HG03103 (cell line): ENCODE data around the gene SORCS1.
"Not testable (repeated sequence)": the region's sequence is repeated elsewhere in the genome, so short reads cannot be mapped to it uniquely, and the experiment has no call there.

Source experiments
- ATAC-seq: cut with Tn5 transposase; IDR thresholded peaks from one replicate; pipeline ENCODE4 v1.9.1; 2021; ENCODE audit warnings: low read depth; ENCODE audit not compliant: unreplicated experiment

SORCS1 gene

GRCh38 chr10:107054469-107055156 lies 109.9 kb downstream of the SORCS1 start:
- no peak for ATAC-seq

GRCh38 chr10:107051769-107052168 lies 112.7 kb downstream of the SORCS1 start:
- ATAC-seq: no peak

GRCh38 chr10:107043461-107043860 lies 121.0 kb downstream of the SORCS1 start:
- ATAC-seq: no peak

- ATAC-seq: no peak
Measured at GRCh38 chr10:107037192-107038122, 127.0 kb downstream of the SORCS1 start.

DNA sequence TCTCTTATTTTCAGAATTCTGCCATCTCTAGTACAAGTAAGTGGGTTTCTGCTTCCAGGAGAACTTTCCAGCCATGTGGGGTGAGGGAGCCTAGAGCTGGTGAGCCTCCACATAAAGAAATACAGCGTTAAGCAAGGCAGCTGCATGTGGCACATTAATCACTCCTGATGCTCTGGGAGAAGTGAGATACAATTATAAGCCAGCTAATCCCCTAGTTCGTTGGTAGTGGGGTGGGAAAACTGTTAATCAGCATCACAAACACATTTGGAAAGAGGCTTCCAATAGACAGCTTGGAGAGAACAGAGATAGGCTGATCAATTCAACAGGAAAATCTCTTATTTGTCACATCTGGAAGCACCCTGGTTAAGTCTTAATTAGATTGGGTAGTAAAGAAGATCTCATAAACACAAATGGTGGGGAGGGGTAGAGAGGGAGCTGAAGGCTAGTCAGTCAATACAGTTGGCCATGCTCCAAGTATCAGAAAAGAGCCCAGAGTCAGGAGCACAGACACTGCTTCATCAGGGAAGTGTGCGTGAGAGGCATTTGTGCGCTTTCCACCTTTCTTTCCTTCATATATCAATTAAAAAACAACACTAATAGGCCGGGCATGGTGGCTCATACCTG lies 130.6 kb downstream of the SORCS1 start:
- no peak for ATAC-seq

- no peak for ATAC-seq
Measured at GRCh38 chr10:107032700-107033401, 131.7 kb downstream of the SORCS1 start.

GRCh38 chr10:107031931-107032699 lies 132.4 kb downstream of the SORCS1 start:
- no peak for ATAC-seq

GRCh38 chr10:107028236-107028635 lies 136.3 kb downstream of the SORCS1 start:
- no peak for ATAC-seq

- no peak for ATAC-seq
Measured at GRCh38 chr10:107025676-107026075, 138.8 kb downstream of the SORCS1 start.

GRCh38 chr10:107024033-107024432 lies 140.5 kb downstream of the SORCS1 start:
- ATAC-seq: not testable (repeated sequence)

DNA sequence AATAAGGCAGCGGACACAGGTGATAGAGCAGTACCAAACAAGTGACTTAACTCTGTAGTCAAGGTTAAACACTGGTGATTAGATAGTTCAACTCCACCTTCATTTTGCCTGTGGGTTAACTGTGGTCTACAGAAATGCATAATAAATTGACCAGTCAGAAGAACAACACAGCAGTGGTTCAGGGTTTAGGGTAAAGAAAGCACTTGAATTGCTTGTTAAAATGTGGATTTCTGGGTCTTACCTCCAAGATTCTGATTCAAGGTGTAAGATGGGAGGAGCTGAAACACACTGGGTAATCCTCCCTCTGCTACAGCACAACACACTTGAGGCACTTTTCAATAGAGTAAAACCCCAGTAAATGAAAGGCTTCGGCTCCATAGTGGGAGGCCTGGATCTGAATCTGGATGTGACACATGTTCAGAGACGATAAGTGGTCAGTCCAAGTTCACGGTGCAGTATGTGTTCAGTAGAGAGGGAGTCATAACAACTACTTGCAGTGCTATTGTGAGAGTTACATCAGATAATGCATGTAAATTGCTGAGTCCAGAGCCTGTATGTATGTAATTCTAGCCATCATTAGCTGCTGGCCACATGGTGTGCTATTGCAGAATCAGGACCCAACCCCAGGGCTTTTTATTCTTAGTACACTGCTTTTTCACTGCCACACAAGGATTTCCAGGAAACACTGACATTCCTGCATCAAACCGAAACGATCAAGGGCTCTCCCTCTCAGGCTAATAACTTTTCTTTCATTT lies 141.7 kb downstream of the SORCS1 start:
- ATAC-seq: no peak

GRCh38 chr10:107019154-107019553 lies 145.4 kb downstream of the SORCS1 start:
- no peak for ATAC-seq

- no peak for ATAC-seq
Measured at GRCh38 chr10:107013258-107014006, 151.1 kb downstream of the SORCS1 start.

DNA sequence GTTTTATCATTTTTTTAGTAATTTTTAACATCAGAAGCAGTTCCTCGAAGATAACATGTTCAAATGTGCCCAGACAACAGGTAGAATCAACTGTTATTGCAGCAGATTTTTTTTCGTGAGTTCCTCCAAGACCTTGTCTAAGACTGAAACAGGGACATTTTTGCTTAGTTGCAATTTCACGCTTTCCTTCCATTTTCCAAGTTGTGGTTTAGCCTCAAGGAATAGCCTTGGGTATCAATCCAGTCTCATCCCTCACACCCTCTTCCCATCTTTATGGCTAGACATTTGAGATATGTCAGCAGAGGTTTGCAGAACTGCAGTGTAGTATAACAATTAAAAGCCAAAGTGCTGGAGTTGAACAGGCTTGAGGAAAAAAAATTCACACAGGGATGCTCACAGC lies 152.5 kb downstream of the SORCS1 start:
- no peak for ATAC-seq

DNA sequence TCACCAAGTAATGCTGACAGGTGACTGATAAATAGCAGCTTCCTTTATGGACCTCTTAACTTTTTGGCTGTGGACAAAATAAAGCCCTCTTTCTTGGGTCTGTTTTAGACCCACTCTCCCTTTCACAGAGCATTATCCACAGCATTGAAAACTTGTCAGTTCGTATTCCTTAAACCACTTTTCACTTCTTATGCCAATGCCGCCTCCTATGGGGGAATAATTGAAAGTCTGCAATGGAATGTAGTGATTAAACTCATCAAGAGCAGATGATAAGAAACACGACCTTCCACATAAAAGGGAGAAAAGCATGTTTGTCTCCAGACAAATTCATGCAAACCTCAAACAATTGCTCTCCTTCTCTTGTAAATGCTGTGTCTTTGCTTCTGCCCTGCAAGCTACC lies 153.4 kb downstream of the SORCS1 start:
- ATAC-seq: no peak

DNA sequence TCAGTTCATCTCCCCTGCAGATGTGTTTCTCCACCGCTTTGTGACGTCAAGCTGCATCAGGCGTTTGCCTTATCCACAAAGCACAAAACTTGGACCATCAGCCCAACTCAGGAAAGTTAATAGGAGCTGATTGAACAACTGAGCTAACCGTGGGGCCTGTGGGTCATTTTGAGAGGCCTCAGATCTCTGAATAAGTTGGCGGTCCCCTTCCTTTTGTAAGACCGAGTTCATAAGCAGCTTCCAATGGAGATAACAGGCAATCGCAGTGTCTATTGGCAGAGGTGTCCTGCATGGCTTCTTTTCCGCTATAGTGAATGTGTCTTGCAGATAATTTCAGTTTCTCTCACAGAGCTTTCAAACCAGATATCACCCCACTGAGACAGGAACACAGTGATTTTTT lies 154.0 kb downstream of the SORCS1 start:
- ATAC-seq: no peak

DNA sequence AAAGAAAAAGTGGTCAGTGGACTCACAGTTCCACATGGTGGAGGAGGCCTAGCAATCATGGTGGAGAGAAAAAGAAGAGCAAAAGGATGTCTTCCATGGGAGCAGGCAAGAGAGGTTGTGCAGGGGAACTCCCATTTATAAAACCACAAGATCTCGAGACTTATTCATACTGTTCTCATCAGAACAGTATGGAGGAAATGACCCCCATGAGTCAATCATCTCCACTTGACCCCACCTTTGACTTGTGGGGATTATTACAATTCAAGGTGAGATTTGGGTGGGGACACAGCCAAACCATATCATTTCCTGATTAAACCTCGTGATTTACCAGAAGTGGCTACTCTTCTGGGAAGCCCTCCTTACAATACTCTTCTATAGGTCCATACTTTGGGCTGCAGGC lies 160.1 kb downstream of the SORCS1 start:
- no peak for ATAC-seq

DNA sequence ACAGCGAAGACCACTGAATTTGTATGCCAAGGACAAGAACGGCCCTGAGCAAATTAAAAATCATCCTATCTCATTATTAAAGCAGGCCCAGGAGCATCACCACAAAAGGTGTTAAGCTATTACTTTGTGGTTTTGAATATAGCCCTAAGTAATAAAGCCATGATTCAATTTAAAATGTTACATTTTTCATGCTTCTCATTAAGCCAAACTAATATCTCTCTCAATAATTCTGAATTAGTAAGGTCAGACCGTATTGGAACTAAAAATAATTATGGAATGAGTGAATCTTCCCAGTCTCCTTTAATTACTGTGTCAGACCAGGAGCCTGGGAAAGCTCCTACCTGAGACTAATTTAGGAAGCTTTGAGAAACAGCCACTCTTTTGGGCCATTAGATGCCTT lies 162.4 kb downstream of the SORCS1 start:
- ATAC-seq: no peak
